Glomerular visceral epithelial cell (primary cell): Measurements from ENCODE around the gene POGLUT3.

ENCODE experiments used
- DNase-seq: peaks from one replicate; pipeline ENCODE4 v3.0.0-alpha.2; 2016; ENCODE audit errors: extremely low spot score

POGLUT3 gene

GRCh38 chr11:108498046-108498815 lies at the start of gene POGLUT3:
TSS of gene POGLUT3 (minus strand) at chr11:108498384. CDS start at chr11:108498366, 18 bp downstream.
- peak; percentile 61 for DNase-seq

GRCh38 chr11:108545909-108546501 lies 47.8 kb upstream of the POGLUT3 start:
- no peak for DNase-seq

- no peak for DNase-seq
Measured at GRCh38 chr11:108543316-108543964, 45.3 kb upstream of the POGLUT3 start.

GRCh38 chr11:108541531-108541930 lies 43.3 kb upstream of the POGLUT3 start:
- no peak for DNase-seq

- no peak for DNase-seq
Measured at GRCh38 chr11:108538502-108538901, 40.3 kb upstream of the POGLUT3 start.

GRCh38 chr11:108538022-108538424 lies 39.8 kb upstream of the POGLUT3 start:
- no peak for DNase-seq

GRCh38 chr11:108536783-108537182 lies 38.6 kb upstream of the POGLUT3 start:
- DNase-seq, result no peak

GRCh38 chr11:108535384-108535955 lies 37.3 kb upstream of the POGLUT3 start:
- DNase-seq, result no peak

- DNase-seq, result no peak
Measured at GRCh38 chr11:108534274-108534882, 36.2 kb upstream of the POGLUT3 start.

GRCh38 chr11:108530426-108530825 lies 32.2 kb upstream of the POGLUT3 start:
- DNase-seq, result no peak

- DNase-seq, result no peak
Measured at GRCh38 chr11:108527382-108527781, 29.2 kb upstream of the POGLUT3 start.

- no peak for DNase-seq
Measured at GRCh38 chr11:108525161-108525560, 27.0 kb upstream of the POGLUT3 start.

GRCh38 chr11:108524422-108524821 lies 26.2 kb upstream of the POGLUT3 start:
- no peak for DNase-seq

GRCh38 chr11:108522318-108522717 lies 24.1 kb upstream of the POGLUT3 start:
- no peak for DNase-seq

- no peak for DNase-seq
Measured at GRCh38 chr11:108518581-108518980, 20.4 kb upstream of the POGLUT3 start.

GRCh38 chr11:108516125-108516524 lies 17.9 kb upstream of the POGLUT3 start:
- no peak for DNase-seq

- no peak for DNase-seq
Measured at GRCh38 chr11:108512708-108513107, 14.5 kb upstream of the POGLUT3 start.

GRCh38 chr11:108511851-108512474 lies 13.8 kb upstream of the POGLUT3 start:
- peak; percentile 86 for DNase-seq

- no peak for DNase-seq
Measured at GRCh38 chr11:108508653-108509593, 10.7 kb upstream of the POGLUT3 start.

- DNase-seq, result no peak
Measured at GRCh38 chr11:108501396-108501795, 3.2 kb upstream of the POGLUT3 start.

GRCh38 chr11:108500721-108501120 lies 2.5 kb upstream of the POGLUT3 start:
- no peak for DNase-seq
